NK-92 treated with Interleukin-12 subunit alpha and Interleukin-12 subunit beta, amount 100 ng/mL, for 24 hours (cell line): ENCODE measurements around the gene PTPRG.

Experiments
- DNase-seq: peaks from one replicate; lab custom pipeline; 2025; lab: John Stamatoyannopoulos, UW

The PTPRG gene

DNA sequence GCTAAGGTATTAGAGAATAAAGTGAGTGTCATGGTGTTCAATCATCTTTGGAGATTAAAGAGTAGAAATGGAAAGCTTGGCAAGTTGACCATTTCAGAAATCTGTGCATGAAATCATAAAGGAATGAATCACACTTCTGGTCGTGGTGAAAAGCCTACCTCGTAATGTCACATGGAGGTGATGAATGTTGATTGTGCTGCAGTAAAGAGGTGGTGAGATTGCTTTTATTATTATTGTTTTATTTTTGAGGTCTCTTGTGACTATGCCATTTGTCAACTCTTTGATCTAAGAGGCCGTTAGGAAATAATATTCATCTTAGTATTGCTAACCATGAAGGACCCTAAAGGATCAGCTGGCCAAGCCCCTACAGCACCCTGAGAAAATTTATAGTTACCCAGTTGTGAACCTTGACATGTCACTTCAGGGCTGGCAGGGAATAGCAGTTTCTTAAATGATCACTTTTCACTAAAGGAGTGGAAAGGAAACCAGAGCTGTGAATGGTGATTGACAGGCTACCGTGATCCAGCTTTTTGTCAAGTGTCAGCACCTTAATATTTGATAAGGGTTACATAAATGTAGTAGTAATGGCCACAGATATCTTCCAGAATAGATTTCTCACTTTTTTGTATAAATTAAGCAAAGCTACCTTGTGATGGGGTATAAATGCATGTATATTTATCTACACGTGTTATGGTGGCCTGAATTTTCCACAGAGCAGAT lies 203.9 kb downstream of the PTPRG start:
- DNase-seq, result no peak

DNA sequence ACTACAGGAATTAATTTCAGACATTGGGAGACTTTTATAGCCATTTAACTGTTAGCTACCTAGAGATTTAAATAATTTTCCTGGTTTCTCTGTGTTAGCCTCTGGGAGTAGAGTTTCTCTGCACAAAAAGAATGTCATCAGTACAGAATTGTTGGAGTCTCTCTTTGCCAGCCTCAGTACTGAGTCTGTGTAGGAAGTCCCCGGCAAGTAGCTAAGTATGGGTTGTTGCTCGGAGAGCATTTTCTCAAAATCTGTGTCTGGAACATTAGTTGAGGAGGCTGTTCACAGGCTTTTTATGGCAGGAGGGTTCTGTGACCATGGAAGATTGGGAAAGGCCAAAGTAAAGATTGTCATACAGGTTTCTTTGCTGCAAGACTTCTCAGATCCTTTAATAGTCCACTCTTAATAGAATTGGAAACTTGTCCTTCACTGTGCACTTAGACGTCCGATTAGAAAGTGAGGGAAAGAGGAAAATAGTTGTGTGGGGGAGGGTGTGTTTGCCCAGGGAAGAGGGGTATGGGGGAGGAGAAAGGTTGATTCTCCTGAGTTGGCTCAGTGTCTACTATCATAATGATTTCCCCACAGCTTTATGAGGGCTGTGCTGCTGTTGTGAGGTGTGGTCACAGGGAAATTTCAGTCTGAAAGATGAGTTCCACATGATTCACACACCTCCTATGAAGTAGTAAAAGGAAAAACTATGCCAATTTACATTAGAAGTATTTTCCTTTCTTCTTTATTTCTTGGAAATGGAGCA lies 207.1 kb downstream of the PTPRG start:
- DNase-seq, result no peak

- no peak for DNase-seq
Observed at GRCh38 chr3:61769266-61769990, 208.1 kb downstream of the PTPRG start.

GRCh38 chr3:61771976-61772375 lies 210.6 kb downstream of the PTPRG start:
- DNase-seq, result no peak

DNA sequence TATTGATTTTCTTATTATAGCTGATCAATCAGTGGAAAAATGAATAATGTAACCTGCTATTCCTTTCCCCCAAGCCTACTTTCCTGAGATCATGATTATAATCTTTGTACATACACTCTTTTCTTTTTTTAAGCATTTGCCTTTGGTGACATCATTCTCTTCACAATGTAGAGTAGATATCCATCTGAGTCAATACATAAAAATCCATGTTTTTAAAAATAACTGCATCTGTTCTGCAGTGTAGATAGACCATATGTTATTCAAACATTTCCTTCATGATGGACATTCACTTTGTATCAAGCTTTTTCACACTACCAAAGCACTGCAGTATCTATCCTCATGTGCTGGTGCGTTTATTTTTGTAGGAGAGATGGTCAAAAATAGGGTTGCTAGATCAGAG lies 211.1 kb downstream of the PTPRG start:
- DNase-seq, result no peak

DNA sequence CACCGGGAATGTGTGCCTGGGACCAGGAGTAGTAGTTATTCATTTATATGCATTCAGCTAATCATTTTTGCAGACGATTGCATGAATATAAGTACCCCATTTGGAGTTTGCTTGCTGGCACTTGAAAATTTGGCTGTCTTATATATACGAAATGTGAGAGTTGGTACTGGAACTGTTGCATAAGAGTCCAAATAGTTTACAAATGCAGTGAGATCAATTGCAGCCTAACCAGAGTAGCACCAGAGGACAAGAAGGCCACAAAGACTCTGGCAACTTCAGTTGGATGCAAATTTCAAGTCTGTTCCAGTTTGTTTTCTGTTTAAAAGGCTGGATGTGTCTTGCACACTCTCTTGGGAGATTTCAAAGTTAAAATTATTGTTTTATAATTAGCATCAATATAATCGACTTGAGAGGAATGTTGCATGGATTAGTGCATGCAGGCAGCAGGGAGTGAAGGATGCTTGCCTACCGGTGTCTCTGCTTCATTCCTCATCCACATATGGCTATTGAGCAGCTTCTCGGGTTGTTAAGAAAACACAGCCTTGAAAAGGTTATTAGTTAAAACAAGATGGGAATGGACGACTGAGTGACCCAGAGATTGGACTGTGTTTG lies 213.0 kb downstream of the PTPRG start:
- DNase-seq, result no peak

- DNase-seq, result no peak
Observed at GRCh38 chr3:61776390-61776789, 215.0 kb downstream of the PTPRG start.

GRCh38 chr3:61777483-61777882 lies 216.1 kb downstream of the PTPRG start:
- DNase-seq, result no peak

DNA sequence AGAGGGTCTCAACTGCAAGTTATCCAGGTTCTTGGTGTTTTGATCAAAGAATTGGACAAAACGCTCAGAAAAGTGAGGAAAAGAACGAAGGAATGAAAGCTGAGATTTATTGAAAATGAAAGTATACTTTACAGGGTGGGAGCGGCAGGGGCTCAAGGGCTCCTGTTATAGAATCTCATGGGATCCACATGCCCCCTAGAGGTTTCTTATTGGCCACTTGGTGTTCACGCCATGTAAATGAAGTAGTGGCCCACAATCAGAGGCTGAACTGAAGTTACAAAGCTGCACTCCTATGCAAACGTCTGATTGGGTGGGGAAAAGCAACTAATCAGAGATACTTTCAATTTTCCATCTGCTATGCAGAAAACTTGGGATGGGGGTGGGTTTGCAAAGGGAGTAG lies 216.7 kb downstream of the PTPRG start:
- no peak for DNase-seq

- DNase-seq, result no peak
Observed at GRCh38 chr3:61780016-61780415, 218.6 kb downstream of the PTPRG start.

- DNase-seq, result no peak
Observed at GRCh38 chr3:61780455-61781228, 219.3 kb downstream of the PTPRG start.

DNA sequence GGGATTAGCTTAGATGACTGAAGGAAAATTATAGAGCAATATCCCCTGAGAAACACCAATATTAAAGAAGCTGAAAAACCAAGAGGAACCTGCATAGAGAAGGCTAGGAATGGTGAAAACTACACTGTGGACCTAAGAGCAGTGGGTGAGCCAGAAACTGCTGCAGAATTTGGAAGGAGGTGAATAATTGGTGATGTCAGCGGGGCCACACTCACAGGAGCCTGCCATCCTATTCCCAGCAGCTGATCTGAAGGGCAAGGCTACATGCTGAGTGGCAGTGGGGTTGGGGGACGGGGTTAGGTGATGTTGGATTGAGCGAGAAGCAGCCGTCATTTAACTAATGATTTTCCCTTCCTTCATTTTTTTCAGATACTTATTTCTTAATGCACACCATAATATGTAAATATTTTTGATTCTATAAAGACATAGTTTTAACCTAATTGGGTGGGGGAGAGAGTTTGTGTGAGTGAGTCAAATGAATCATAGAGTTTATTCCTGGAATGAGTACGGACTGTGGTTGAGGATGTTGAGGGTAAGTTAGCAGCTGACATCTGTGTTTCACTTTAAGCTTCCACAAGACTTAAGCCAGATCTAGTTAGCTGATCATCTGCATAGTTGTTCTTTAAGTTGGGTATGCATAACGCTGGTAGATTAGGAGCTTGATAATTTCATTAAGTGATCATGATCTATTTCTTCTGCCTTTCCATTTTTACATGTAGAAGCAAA lies 222.8 kb downstream of the PTPRG start:
- no peak for DNase-seq

DNA sequence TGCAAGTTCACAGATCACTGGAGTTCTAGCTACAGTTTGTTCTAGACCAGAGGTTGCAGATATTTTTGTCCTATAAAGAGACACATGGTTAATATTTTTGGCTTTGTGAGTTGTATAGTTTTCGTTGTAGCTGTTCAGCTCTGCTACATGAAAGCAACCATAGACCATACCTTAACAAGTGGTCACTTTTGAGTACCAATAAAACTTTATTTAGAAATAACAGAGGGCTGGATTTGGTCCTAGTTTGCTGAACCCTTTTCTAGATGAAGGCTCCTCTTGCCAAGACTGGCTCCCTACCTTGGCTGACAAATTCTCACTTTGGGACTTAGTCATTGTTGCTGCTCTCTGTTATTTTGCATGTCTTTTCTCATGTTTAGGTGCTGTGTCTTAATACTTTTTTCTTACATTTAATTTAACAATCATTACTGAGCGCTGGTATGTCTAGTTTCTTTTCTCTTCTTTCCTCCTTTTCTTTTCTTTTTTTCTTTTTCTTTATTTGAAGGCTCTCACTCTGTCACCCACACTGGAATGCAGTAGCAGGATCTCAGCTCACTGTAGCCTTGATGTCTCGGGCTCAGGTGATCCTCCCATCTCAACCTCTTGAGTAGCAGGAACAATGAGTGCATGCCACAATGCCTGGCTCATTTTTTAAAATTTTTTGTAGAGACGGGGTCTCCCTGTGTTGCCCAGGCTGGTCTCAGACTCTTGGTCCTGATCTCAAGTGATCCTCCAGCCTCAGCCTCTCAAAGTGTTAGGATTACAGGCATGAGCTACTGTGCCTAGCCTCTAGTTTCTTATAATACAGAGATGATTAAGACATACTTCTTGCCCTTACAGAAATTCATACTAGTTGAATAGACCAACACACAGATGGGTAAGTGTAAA lies 227.5 kb downstream of the PTPRG start:
- DNase-seq, result no peak

DNA sequence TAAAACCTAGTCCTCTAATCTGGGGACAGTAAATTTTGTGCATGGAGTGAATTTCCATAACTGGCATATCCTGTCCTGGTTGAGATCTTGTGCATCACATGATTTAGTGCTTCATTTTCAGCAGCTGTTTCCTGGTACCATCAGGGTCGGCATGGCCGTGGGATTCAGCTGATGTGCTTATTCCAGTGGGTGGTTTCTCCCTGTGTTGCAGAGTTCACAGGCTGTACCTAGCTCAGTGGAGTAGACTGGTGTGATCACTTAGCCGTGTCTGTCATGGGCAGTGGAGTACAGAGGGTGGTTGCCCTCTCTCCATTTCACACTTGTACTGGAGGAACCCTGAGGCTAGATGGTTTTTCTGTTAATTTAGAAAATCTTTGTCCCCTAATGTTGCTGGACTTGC lies 228.5 kb downstream of the PTPRG start:
- no peak for DNase-seq

GRCh38 chr3:61790411-61790810 lies 229.0 kb downstream of the PTPRG start:
- no peak for DNase-seq

GRCh38 chr3:61793056-61793455 lies 231.7 kb downstream of the PTPRG start:
- DNase-seq, result no peak

GRCh38 chr3:61793521-61793920 lies 232.2 kb downstream of the PTPRG start:
- no peak for DNase-seq

DNA sequence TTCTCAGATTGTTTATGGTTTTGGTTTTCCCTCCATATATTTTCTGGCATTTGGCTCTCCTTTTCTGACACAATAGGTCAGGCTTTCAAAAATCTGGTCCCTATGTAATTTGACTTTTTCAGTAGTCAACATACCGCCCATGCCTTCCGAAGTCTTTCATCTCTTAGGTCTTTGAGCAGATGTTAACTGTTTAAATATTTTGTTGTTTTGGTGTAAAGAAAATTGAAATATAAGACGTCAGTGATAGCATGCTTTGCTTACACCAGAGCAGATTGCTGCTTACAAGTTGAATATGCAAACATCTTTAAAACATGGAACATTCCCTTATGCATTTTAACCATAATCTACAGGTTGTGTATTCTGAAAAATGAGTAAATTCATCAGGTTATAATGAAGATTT lies 233.0 kb downstream of the PTPRG start:
- DNase-seq, result no peak

DNA sequence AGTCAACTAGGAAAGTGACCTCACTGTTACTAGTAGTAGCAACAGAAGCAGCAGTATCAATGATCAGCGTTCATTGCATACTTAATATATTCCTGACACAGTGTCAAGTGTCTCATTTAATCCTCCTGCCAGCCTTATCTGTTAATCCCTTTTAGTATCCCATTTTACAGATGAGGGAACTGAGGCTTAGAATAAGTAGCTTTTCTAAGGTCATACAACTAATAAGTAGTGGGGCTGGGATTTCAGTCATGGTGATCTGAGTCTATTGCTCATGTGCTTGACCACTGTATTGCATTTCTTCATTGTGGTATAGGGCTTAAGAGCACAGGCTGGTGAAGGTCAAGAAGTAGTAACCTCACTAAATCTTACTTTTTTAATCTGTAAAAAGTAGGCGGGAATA lies 233.6 kb downstream of the PTPRG start:
- DNase-seq, result no peak

DNA sequence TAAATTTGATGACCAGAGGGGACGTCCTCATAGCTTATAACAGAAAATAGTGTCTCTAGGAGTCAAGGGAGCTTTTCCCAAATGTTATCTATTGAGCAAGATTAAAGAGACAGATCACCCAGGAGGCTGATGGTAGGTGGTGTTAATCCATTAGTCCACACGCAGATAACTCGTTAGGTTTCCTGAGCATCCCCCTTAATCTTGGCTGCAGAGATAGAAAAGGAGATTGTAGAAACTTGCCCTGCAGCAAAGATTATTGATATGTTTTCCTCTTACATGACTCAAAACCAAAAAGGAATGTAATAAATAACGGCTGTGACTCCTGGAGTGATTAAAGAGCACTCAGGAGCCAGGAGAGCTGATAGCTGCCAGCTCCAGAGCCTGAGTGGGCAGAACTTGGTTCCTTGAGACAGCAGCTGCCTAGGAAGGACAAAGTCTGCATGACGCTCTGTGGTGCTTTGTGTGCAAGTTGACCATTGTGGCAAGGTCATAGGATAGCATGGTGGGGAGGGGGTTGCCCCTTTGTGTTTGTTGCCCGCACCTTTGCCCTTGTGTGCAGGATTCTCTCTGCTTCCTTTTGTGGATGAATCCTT lies 234.8 kb downstream of the PTPRG start:
- no peak for DNase-seq
